ENCODE data around the gene DCT.

Gene DCT

GRCh38 chr13:94390881-94391280, 88.6 kb downstream of the DCT start:
- Histone ChIP-seq H3K4me2 (ENCODE audit: insufficient read depth, low read length) (no peak overlapping the region), H3K4me1 (ENCODE audit: insufficient read depth, low read length) (no peaks in the 10 kb centered on the region), H3K9me3 (ENCODE audit: insufficient read depth, low read length, severe bottlenecking) (no peaks in the 10 kb centered on the region), H3K79me2 (ENCODE audit: insufficient read depth, low read length) (no peaks in the 10 kb centered on the region), H3K27me3 (ENCODE audit: insufficient read depth, low read length, poor library complexity) (peaks cover 8% of the 10 kb centered on the region), H3K9ac (ENCODE audit: low read depth, low read length) (no peak overlapping the region), H3K36me3 (ENCODE audit: insufficient read depth, low read length) (no peaks in the 10 kb centered on the region), H2AFZ (ENCODE audit: low read depth, low read length) (no peak overlapping the region), H3K4me3 (ENCODE audit: low read depth in 1 of 2, low read length in 2 of 2) (no peak overlapping the region), H3K27ac (ENCODE audit: low read length) (no peak overlapping the region), H4K20me1 (ENCODE audit: insufficient read depth, low read length) (no peaks in the 10 kb centered on the region)
- no peak for ATAC-seq (ENCODE audit: insufficient read depth, low read depth)
- TF ChIP-seq CTCF (IDR thresholded peaks at IDR 0.05; ENCODE audit: borderline replicate concordance, extremely low read depth, low read length, poor library complexity, severe bottlenecking) = no peak
- no peak for TF ChIP-seq EZH2 (IDR thresholded peaks at IDR 0.05; ENCODE audit: borderline replicate concordance, low read depth, low read length, severe bottlenecking)
- DNase-seq = no peak

GRCh38 chr13:94389604-94390351, 89.7 kb downstream of the DCT start:
- H3K27ac ChIP-seq (ENCODE audit: low read length) = no peak overlapping the region
- H3K4me2 ChIP-seq (ENCODE audit: insufficient read depth, low read length) = no peak overlapping the region
- no peak overlapping the region for H3K9ac ChIP-seq (ENCODE audit: low read depth, low read length)
- H3K4me1 ChIP-seq (ENCODE audit: insufficient read depth, low read length) = no peaks in the 10 kb centered on the region
- no peaks in the 10 kb centered on the region for H3K79me2 ChIP-seq (ENCODE audit: insufficient read depth, low read length)
- DNase-seq (no peak), ATAC-seq (ENCODE audit: insufficient read depth, low read depth) (no peak)
- H2AFZ ChIP-seq (ENCODE audit: low read depth, low read length) = no peak overlapping the region
- H3K36me3 ChIP-seq (ENCODE audit: insufficient read depth, low read length) = no peaks in the 10 kb centered on the region
- H3K27me3 ChIP-seq (ENCODE audit: insufficient read depth, low read length, poor library complexity) = peaks cover 8% of the 10 kb centered on the region
- no peaks in the 10 kb centered on the region for H4K20me1 ChIP-seq (ENCODE audit: insufficient read depth, low read length)
- no peak for TF ChIP-seq CTCF (IDR thresholded peaks at IDR 0.05; ENCODE audit: borderline replicate concordance, extremely low read depth, low read length, poor library complexity, severe bottlenecking)
- TF ChIP-seq EZH2 (IDR thresholded peaks at IDR 0.05; ENCODE audit: borderline replicate concordance, low read depth, low read length, severe bottlenecking) = no peak
- no peaks in the 10 kb centered on the region for H3K9me3 ChIP-seq (ENCODE audit: insufficient read depth, low read length, severe bottlenecking)
- H3K4me3 ChIP-seq (ENCODE audit: low read depth in 1 of 2, low read length in 2 of 2) = no peak overlapping the region

GRCh38 chr13:94387047-94387446, 92.4 kb downstream of the DCT start:
- H3K27me3 ChIP-seq (ENCODE audit: insufficient read depth, low read length, poor library complexity) = peaks cover 8% of the 10 kb centered on the region

More at GRCh38 chr13:94387047-94387446, 92.4 kb downstream of the DCT start:
- TF ChIP-seq CTCF (IDR thresholded peaks at IDR 0.05; ENCODE audit: borderline replicate concordance, extremely low read depth, low read length, poor library complexity, severe bottlenecking) (no peak), EZH2 (IDR thresholded peaks at IDR 0.05; ENCODE audit: borderline replicate concordance, low read depth, low read length, severe bottlenecking) (no peak)
- Histone ChIP-seq H4K20me1 (ENCODE audit: insufficient read depth, low read length) (no peaks in the 10 kb centered on the region), H3K36me3 (ENCODE audit: insufficient read depth, low read length) (no peaks in the 10 kb centered on the region), H2AFZ (ENCODE audit: low read depth, low read length) (no peak overlapping the region), H3K4me2 (ENCODE audit: insufficient read depth, low read length) (no peak overlapping the region), H3K9ac (ENCODE audit: low read depth, low read length) (no peak overlapping the region), H3K4me3 (ENCODE audit: low read depth in 1 of 2, low read length in 2 of 2) (no peak overlapping the region), H3K9me3 (ENCODE audit: insufficient read depth, low read length, severe bottlenecking) (no peaks in the 10 kb centered on the region), H3K27ac (ENCODE audit: low read length) (no peak overlapping the region), H3K4me1 (ENCODE audit: insufficient read depth, low read length) (no peaks in the 10 kb centered on the region), H3K79me2 (ENCODE audit: insufficient read depth, low read length) (no peaks in the 10 kb centered on the region)
- no peak for ATAC-seq (ENCODE audit: insufficient read depth, low read depth)
- no peak for DNase-seq
